ENCODE results near the gene WDR74. TPM values are rescaled to one million over a fixed set of nuclear protein-coding genes. Genes with fewer than 3 reads are reported as not detected.
"Not testable (repeated sequence)": the region's sequence is repeated elsewhere in the genome, so short reads cannot be mapped to it uniquely, and the experiment has no call there.

The WDR74 gene
- total and polyA plus RNA-seq, 2 of the 13 experiments (the other 11 are each of a cell fraction or from before 2014, with no cell fraction given) = 77.0 to 83.3 TPM

- in situ Hi-C loops (cut with HindIII; ENCODE audit: extremely low pct_ligation_motif_present, low pct_unique_long_range_greater_than_20kb); H3K9ac ChIP-seq (ENCODE audit: insufficient read depth, low read depth, low read length); DNase-seq (ENCODE audit: low spot score); H3K27me3 ChIP-seq (ENCODE audit: control insufficient read depth in 1 of 2, insufficient read depth in 2 of 2, low read length in 2 of 2); H4K20me1 ChIP-seq (ENCODE audit: insufficient read depth, low read length); H3K4me2 ChIP-seq (ENCODE audit: low read depth, low read length); H3K4me3 ChIP-seq (replicated peaks in 1 of 3; ENCODE audit: insufficient read depth in 1 of 3, low read depth in 2 of 3, low read length in 3 of 3); intact Hi-C loops (cut with micrococcal nuclease; ENCODE audit: unreplicated experiment); H3K27ac ChIP-seq (ENCODE audit: extremely low read length, insufficient read depth, low read length); FAIRE-seq; ATAC-seq; H2AFZ ChIP-seq (ENCODE audit: low read length); H3K9me3 ChIP-seq (ENCODE audit: low read length); BruUV-seq (replicated peaks); CTCF ChIA-PET (ENCODE audit: low intra/inter-chr PET ratio, low total read pairs): not testable (repeated sequence)
- WGBS (ENCODE audit: low lambda C conversion rate) = 97% methylated on average over 8 of the region's 8 CpGs
- Histone ChIP-seq H3K79me2 (ENCODE audit: insufficient read depth, low read length) (peaks cover 22% of the 10 kb centered on the region), H3K4me1 (ENCODE audit: insufficient read depth, low read length) (peaks cover 21% of the 10 kb centered on the region), H3K36me3 (replicated peaks in 1 of 2; ENCODE audit: control insufficient read depth in 1 of 2, insufficient read depth in 2 of 2, low read length in 2 of 2) (peaks cover 21 to 41% of the 10 kb centered on the region in 2 experiments)
- TF ChIP-seq ZNF770 (CRISPR knock-in tag; IDR thresholded peaks at IDR 0.05) (peak; percentile 50), ZNF121 (CRISPR knock-in tag; IDR thresholded peaks at IDR 0.05) (peak; percentile 78; the same call in 1 of the 2 replicates)
- POLR2A ChIA-PET = interaction anchor here (1.2 to 4.7 kb wide), 6 partner anchors 12 to 74 kb away, joined by 4 to 57 read pairs (median 7); partner anchors contain the start of genes TMEM179B, WDR74 and ZBTB3
These were observed 11.3 kb downstream of the WDR74 start for GRCh38 chr11:62828130-62828529.

- Histone ChIP-seq H3K36me3 (replicated peaks in 1 of 2; ENCODE audit: control insufficient read depth in 1 of 2, insufficient read depth in 2 of 2, low read length in 2 of 2) (peaks cover 28 to 73% of the 10 kb centered on the region in 2 experiments), H3K27ac (ENCODE audit: extremely low read length, insufficient read depth, low read length) (no peak overlapping the region), H3K4me3 (replicated peaks in 1 of 3; ENCODE audit: insufficient read depth in 1 of 3, low read depth in 2 of 3, low read length in 3 of 3) (no peak overlapping the region), H3K4me2 (ENCODE audit: low read depth, low read length) (no peak overlapping the region), H3K79me2 (ENCODE audit: insufficient read depth, low read length) (no peaks in the 10 kb centered on the region), H3K9ac (ENCODE audit: insufficient read depth, low read depth, low read length) (no peak overlapping the region), H3K4me1 (ENCODE audit: insufficient read depth, low read length) (no peaks in the 10 kb centered on the region), H3K9me3 (ENCODE audit: low read length) (no peaks in the 10 kb centered on the region), H2AFZ (ENCODE audit: low read length) (no peak overlapping the region), H3K27me3 (ENCODE audit: control insufficient read depth in 1 of 2, insufficient read depth in 2 of 2, low read length in 2 of 2) (no peaks in the 10 kb centered on the region), H4K20me1 (ENCODE audit: insufficient read depth, low read length) (no peaks in the 10 kb centered on the region)
- no peak for TF ChIP-seq HDAC6 (IDR thresholded peaks at IDR 0.05; ENCODE audit: low read depth, low read length)
- no peak for TF ChIP-seq POLR2G (IDR thresholded peaks at IDR 0.05; ENCODE audit: low read depth, low read length)
- TF ChIP-seq ZNF235 (CRISPR knock-in tag; IDR thresholded peaks at IDR 0.05; ENCODE audit: borderline replicate concordance) = no peak
- no peak for TF ChIP-seq ZNF660 (CRISPR knock-in tag; IDR thresholded peaks at IDR 0.05; ENCODE audit: borderline replicate concordance, low read depth)
- no peak for TF ChIP-seq ZNF17 (CRISPR knock-in tag; IDR thresholded peaks at IDR 0.05)
- TF ChIP-seq KDM4B (CRISPR knock-in tag; IDR thresholded peaks at IDR 0.05) = no peak
- no peak for TF ChIP-seq ZSCAN21 (CRISPR knock-in tag; IDR thresholded peaks at IDR 0.05; ENCODE audit: borderline replicate concordance)
- no peak for TF ChIP-seq RFX3 (CRISPR knock-in tag; IDR thresholded peaks at IDR 0.05)
- FAIRE-seq (no peak), ATAC-seq (no peak), DNase-seq (ENCODE audit: low spot score) (no peak)
- 97% methylated on average over 3 of the region's 3 CpGs for WGBS (ENCODE audit: low lambda C conversion rate)
- ChIA-PET CTCF (ENCODE audit: low intra/inter-chr PET ratio, low total read pairs) (no interaction called here), POLR2A (interaction anchor here (0.7 to 2.8 kb wide), 4 partner anchors 8 to 39 kb away, joined by 3 to 9 read pairs (median 4); partner anchors contain the start of genes NXF1 and STX5)
- in situ Hi-C loops (cut with HindIII; ENCODE audit: extremely low pct_ligation_motif_present, low pct_unique_long_range_greater_than_20kb) = no loop called here
- no TSS peak for BruUV-seq (replicated peaks)
- intact Hi-C loops (cut with micrococcal nuclease; ENCODE audit: unreplicated experiment) = no loop called here
These were observed 15.7 kb downstream of the WDR74 start for GRCh38 chr11:62823677-62824076.

Data from HepG2 (cell line).